Measurements from ENCODE around the gene LSAMP. TPM values are rescaled to one million over a fixed set of nuclear protein-coding genes. Genes with fewer than 3 reads are reported as not detected.

The LSAMP gene
- total and polyA plus RNA-seq, 2 of the 8 experiments (the other 6 are each of a cell fraction or from before 2014, with no cell fraction given) = 1.8 to 5.7 TPM

- Histone ChIP-seq H3K79me1 (ENCODE audit: low read depth, low read length) (no peaks in the 10 kb centered on the region), H3K4ac (replicated peaks; ENCODE audit: insufficient read length, low read depth, low read length) (no peak overlapping the region), H3K4me1 (replicated peaks in 1 of 4; ENCODE audit: control insufficient read depth in 3 of 4, insufficient read depth in 4 of 4, low read length in 3 of 4) (no peaks in the 10 kb centered on the region), H3K56ac (replicated peaks; ENCODE audit: insufficient read length, low read depth, low read length) (no peak overlapping the region), H2AK5ac (ENCODE audit: low read depth, low read length) (no peak overlapping the region), H3K79me2 (ENCODE audit: control insufficient read depth in 1 of 2, insufficient read depth in 2 of 2, low read length in 2 of 2) (no peaks in the 10 kb centered on the region), H3K4me3 (ENCODE audit: extremely low read depth in 1 of 4, insufficient read depth in 2 of 4, low read depth in 3 of 4, low read length in 4 of 4) (no peak overlapping the region), H3K27me3 (replicated peaks in 1 of 4; ENCODE audit: control insufficient read depth in 3 of 4, extremely low read depth in 1 of 4, insufficient read depth in 3 of 4, low read length in 3 of 4) (no peaks in the 10 kb centered on the region), H2BK15ac (ENCODE audit: low read length) (no peak overlapping the region), H3K27ac (ENCODE audit: low read depth, low read length) (no peak overlapping the region), H3K9ac (replicated peaks in 1 of 4; ENCODE audit: extremely low read depth in 1 of 4, low read depth in 3 of 4, low read length in 3 of 4) (no peak overlapping the region), H4K5ac (ENCODE audit: insufficient read length, low read depth, low read length) (no peak overlapping the region), H4K91ac (replicated peaks; ENCODE audit: insufficient read length, low read length) (no peak overlapping the region), H2BK5ac (ENCODE audit: low read depth, low read length) (no peak overlapping the region), H2BK120ac (replicated peaks; ENCODE audit: low read depth, low read length) (no peak overlapping the region), H4K20me1 (replicated peaks in 1 of 2; ENCODE audit: control insufficient read depth in 1 of 2, insufficient read depth in 2 of 2, low read length in 2 of 2) (no peaks in the 10 kb centered on the region), H3K36me3 (ENCODE audit: control insufficient read depth in 2 of 4, insufficient read depth in 4 of 4, low read length in 3 of 4) (no peaks in the 10 kb centered on the region), H3K9me3 (ENCODE audit: insufficient read depth in 2 of 2, low read depth in 1 of 2, low read length in 1 of 2) (no peaks in the 10 kb centered on the region; a peak in 1 of 4 replicates), H2BK12ac (ENCODE audit: low read depth, low read length) (no peak overlapping the region), H3K14ac (ENCODE audit: insufficient read length) (no peak overlapping the region), H3K23me2 (ENCODE audit: low read depth, low read length) (no peaks in the 10 kb centered on the region), H4K8ac (ENCODE audit: extremely low read depth, insufficient read depth, low read length) (no peak overlapping the region), H3K4me2 (ENCODE audit: insufficient read depth in 1 of 2, low read depth in 2 of 2, low read length in 2 of 2) (no peak overlapping the region), H3K23ac (ENCODE audit: insufficient read length) (no peak overlapping the region), H2AFZ (ENCODE audit: low read length) (no peak overlapping the region), H2BK20ac (ENCODE audit: low read length) (no peak overlapping the region), H3K18ac (ENCODE audit: extremely low read depth, low read length) (no peak overlapping the region)
- no peak for FAIRE-seq
- TF ChIP-seq CHD2 (IDR thresholded peaks at IDR 0.05; ENCODE audit: low read length) (no peak), RBBP5 (IDR thresholded peaks at IDR 0.05; ENCODE audit: borderline replicate concordance, low read depth, low read length) (no peak), CTCF (IDR thresholded peaks at IDR 0.05; ENCODE audit: control extremely low read depth in 1 of 3, insufficient read depth in 1 of 3, low read depth in 1 of 3, low read length in 3 of 3) (no peak), POU5F1 (IDR thresholded peaks at IDR 0.05; ENCODE audit: low read depth, low read length) (no peak), FOSL1 (IDR thresholded peaks at IDR 0.05; ENCODE audit: insufficient read depth, low read depth, low read length) (no peak)
- DNase-seq (ENCODE audit: low read depth in 1 of 2, low spot score in 2 of 2) = no peak
- POLR2A ChIA-PET (ENCODE audit: partially characterized antibody) = no interaction called here
- CTCF ChIA-PET (ENCODE audit: partially characterized antibody) = interaction anchor here (0.6 kb wide), 1 partner anchor 997 kb away, joined by 4 read pairs; no protein-coding TSS in a partner anchor
- 90% methylated on average over 3 of the region's 3 CpGs; no CpG with 5 or more reads in 1 of the 2 experiments for WGBS, 2 experiments (ENCODE audit: extremely low coverage in 1 of 2, insufficient coverage in 1 of 2, insufficient read length in 1 of 2, insufficient replicate concordance in 2 of 2, low coverage in 1 of 2, low lambda C conversion rate in 2 of 2, missing lambda C conversion rate in 1 of 2)
Measured at GRCh38 chr3:116190095-116190494, 255.2 kb downstream of the LSAMP start.

Data from H1 (cell line).